Osteocyte (in vitro differentiated cells): Measurements from ENCODE around the gene WDR83. TPM values are rescaled to one million over a fixed set of nuclear protein-coding genes. Genes with fewer than 3 reads are reported as not detected.
"Not testable (repeated sequence)": the region's sequence is repeated elsewhere in the genome, so short reads cannot be mapped to it uniquely, and the experiment has no call there.

Experiments used
- DNase-seq: peaks from one replicate; pipeline ENCODE4 v3.0.0; 2021; ENCODE audit warnings: mixed read lengths; ENCODE audit not compliant: unreplicated experiment; ENCODE audit errors: extremely low spot score
- H3K27ac Mint-ChIP-seq: one replicate; pipeline ENCODE4 v1.8.0; 2021; ENCODE audit warnings: mild to moderate bottlenecking, mixed read lengths; ENCODE audit not compliant: unreplicated experiment
- H3K27me3 Mint-ChIP-seq: one replicate; pipeline ENCODE4 v1.8.0; 2021; ENCODE audit warnings: mixed read lengths; ENCODE audit not compliant: unreplicated experiment
- H3K36me3 Mint-ChIP-seq: one replicate; pipeline ENCODE4 v1.8.0; 2021; ENCODE audit warnings: mixed read lengths; ENCODE audit not compliant: unreplicated experiment
- H3K4me1 Mint-ChIP-seq: one replicate; pipeline ENCODE4 v1.8.0; 2021; ENCODE audit warnings: mixed read lengths; ENCODE audit not compliant: unreplicated experiment
- H3K4me3 Mint-ChIP-seq: one replicate; pipeline ENCODE4 v1.8.0; 2021; ENCODE audit warnings: mild to moderate bottlenecking, moderate library complexity, mixed read lengths; ENCODE audit not compliant: unreplicated experiment
- H3K9me3 Mint-ChIP-seq: one replicate; pipeline ENCODE4 v1.8.0; 2021; ENCODE audit warnings: mixed read lengths; ENCODE audit not compliant: unreplicated experiment
- CTCF ChIP-seq: fragments of 200-600 bp; sonication (generic); IDR thresholded peaks from 2 replicates; pipeline ENCODE4 v1.5.0; 2021; ENCODE audit warnings: antibody characterized with exemption, mild to moderate bottlenecking, moderate library complexity
- total RNA-seq: library from RNA; stranded (reverse); gene quantifications from 2 replicates; pipeline ENCODE4 v1.2.1, GENCODE V29; 2021

The WDR83 gene
- total RNA-seq, 1 donor from 2014 or later = 12.4 TPM

- Mint-ChIP-seq H3K27me3 (no peaks in the 10 kb centered on the region), H3K4me1 (peaks cover 6% of the 10 kb centered on the region), H3K9me3 (no peaks in the 10 kb centered on the region), H3K36me3 (peaks cover 1% of the 10 kb centered on the region), H3K4me3 (peak overlapping the region; percentile 44), H3K27ac (peak overlapping the region; percentile 41)
- DNase-seq = peak; percentile 92
- TF ChIP-seq CTCF = peak; percentile 78
Observed at GRCh38 chr19:12639901-12640613, 26.6 kb upstream of the WDR83 start.

- TF ChIP-seq CTCF = no peak
- Mint-ChIP-seq H3K27me3 (no peaks in the 10 kb centered on the region), H3K36me3 (peaks cover 1% of the 10 kb centered on the region), H3K9me3 (no peaks in the 10 kb centered on the region), H3K4me1 (peaks cover 6% of the 10 kb centered on the region), H3K4me3 (no peak overlapping the region), H3K27ac (no peak overlapping the region)
- DNase-seq = no peak
Observed at GRCh38 chr19:12641456-12641855, 25.2 kb upstream of the WDR83 start.

- Mint-ChIP-seq H3K9me3 (no peaks in the 10 kb centered on the region), H3K4me1 (peaks cover 6% of the 10 kb centered on the region), H3K4me3 (no peak overlapping the region), H3K27me3 (no peaks in the 10 kb centered on the region), H3K27ac (no peak overlapping the region), H3K36me3 (peaks cover 1% of the 10 kb centered on the region)
- DNase-seq = no peak
- TF ChIP-seq CTCF = no peak
Observed at GRCh38 chr19:12642506-12642905, 24.1 kb upstream of the WDR83 start.

GRCh38 chr19:12643716-12644115 is 22.9 kb upstream of the WDR83 start:
- H3K4me3 Mint-ChIP-seq, H3K36me3 Mint-ChIP-seq, H3K27me3 Mint-ChIP-seq, H3K27ac Mint-ChIP-seq, H3K9me3 Mint-ChIP-seq, DNase-seq, H3K4me1 Mint-ChIP-seq: not testable (repeated sequence)

- peaks cover 6% of the 10 kb centered on the region for H3K36me3 Mint-ChIP-seq
- no peak for DNase-seq
- no peak overlapping the region for H3K27ac Mint-ChIP-seq
- no peak overlapping the region for H3K4me3 Mint-ChIP-seq
- no peak for TF ChIP-seq CTCF
- no peaks in the 10 kb centered on the region for H3K9me3 Mint-ChIP-seq
- H3K27me3 Mint-ChIP-seq = no peaks in the 10 kb centered on the region
- no peaks in the 10 kb centered on the region for H3K4me1 Mint-ChIP-seq
Observed at GRCh38 chr19:12646551-12646950, 20.1 kb upstream of the WDR83 start.
